Stimulated activated CD8-positive, alpha-beta memory T cell treated with anti-CD3 and anti-CD28 coated beads, Interleukin-12 subunit alpha, Interleukin-12 subunit beta, amount 100 ng/mL, for 24 hours (primary cell): ENCODE measurements around the gene CD27.
A peak's percentile ranks its signal among the peaks of the same experiment; 100 is the strongest.
"Not testable (repeated sequence)": the region's sequence is repeated elsewhere in the genome, so short reads cannot be mapped to it uniquely, and the experiment has no call there.

Source experiments
- DNase-seq: peaks from one replicate; pipeline ENCODE4 v3.0.0-alpha.2; 2020; ENCODE audit errors: extremely low read depth

CD27 gene

DNA sequence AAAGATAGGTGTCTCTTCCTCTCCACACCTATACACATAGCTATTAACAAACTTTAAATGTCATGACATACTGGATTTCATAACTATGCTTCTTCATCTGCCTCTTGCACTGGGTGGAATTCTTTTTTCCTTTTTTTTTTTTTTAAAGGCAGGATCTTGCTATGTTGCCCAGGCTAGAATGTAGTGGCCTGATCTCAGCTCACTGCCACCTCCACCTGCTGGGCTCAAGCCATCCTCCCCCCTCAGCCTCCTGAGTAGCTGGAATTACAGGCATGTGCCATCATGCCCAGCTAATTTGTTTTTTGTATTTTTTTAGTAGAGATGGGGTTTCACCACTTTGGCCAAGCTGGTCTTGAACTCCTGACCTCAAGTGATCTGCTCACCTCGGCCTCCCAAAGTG, 43.5 kb downstream of the CD27 start:
- DNase-seq = no peak

DNA sequence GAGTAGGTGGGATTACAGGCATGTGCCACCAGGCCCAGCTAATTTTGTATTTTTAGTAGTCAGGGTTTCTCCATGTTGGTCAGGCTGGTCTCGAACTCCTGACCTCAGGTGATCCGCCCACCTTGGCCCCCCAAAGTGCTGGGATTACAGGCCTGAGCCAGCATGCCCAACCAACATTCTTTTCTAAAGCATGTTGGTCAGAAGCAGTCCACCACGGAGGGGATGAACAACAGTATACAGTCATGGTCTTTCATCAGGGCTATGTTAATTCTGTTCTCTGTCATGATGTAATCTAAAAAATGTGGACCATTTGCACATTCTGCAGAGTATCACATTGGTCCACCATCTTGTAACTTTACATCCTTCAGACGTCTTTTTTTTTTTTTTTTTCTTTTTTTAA, 44.7 kb downstream of the CD27 start:
- DNase-seq = no peak

DNA sequence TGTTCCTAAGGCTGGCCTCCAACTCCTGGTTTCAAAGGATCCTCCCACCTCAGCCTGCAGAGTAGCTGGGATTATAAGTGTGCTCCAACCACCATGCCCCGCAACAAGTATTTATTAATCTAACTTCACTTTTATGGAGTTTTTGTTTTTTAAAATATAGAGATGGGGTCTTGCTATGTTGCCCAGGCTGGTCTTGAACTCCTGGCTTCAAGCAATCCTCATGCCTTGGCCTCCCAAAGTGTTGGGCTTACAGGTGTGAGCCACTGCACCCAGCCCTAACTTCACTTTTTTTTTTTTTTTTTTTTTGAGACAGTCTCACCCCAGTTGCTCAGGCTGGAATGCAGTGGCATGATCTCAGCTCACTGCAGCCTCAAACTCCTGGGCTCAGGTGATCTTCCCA, 45.9 kb downstream of the CD27 start:
- DNase-seq = not testable (repeated sequence)

DNA sequence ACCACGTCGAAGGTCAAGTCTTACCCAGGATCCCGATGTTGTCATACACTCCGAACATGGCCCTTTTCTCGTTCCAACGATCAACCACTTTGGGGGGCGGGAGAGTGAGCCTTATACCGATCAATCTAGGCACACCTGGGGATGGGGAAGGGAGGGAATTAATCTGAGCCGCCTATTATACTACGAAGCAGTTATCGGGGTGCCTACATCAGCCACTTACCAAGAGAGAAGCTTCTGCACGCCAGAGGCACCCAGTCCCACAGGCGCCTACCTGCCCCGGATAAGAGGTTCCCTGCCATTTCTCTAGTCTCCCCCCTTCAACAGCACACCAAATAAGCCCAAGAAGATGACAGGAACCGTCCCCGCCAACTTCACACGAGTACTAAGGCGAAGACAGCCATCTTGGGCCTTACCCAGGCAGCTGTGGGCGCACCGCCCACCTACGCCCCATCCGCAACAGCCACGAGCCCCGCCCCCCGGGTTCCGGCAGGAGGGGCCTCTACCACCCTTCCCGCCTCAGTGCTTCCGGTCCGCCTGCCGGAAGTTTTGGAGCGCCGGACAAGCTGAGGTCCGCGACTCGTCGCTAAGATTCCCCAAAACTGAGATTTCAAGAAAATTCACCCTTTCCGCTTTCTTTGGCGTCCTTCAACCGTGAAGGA, 48.2 kb downstream of the CD27 start, which contains the start of gene MRPL51:
TSS of gene MRPL51 (minus strand) at position 425 of the 659 bp plus-strand sequence. CDS start at position 299, 126 bp downstream.
- DNase-seq = peak; percentile 98

DNA sequence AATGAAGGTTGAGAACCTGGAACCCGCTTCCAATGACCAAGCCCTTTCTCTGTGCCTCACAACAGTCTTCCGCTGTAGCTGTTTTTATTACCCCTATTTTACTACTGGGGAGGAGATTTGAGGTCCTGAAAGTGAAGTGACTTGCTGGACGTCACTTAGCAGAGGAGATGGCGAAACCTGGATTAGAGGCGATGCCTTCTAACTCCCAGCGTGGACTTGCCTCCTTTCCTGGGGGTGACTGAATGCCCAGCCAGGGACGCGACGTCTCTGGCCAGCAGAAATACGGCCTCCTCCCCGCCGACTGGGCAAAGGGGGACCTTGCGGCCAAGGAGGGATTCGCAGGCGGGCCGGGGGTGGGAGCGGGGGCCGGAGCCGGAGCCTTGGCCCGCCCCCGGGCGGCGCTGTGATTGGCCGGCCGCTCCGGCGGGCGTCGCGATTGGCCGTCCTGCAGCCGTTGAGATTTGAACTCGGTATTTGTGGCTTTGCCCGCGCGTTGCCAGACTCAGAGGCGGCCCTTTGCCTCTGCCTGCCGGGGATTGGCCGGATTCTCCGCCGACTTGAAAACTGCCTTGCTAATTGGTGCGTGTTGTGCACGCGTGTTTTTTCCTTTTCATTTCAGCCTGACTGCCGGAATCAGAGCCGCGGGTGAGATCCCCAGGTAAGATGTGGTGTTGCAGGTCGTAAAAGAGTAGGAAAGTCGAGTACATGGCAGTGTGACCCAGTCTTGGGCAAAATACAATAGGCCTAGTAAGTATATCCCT, 48.9 kb downstream of the CD27 start, which contains the start of gene NCAPD2:
TSS of gene NCAPD2 (plus strand) at position 606 of the 761 bp plus-strand sequence. CDS start 997 bp downstream, outside the sequence.
- peak; percentile 86 for DNase-seq

DNA sequence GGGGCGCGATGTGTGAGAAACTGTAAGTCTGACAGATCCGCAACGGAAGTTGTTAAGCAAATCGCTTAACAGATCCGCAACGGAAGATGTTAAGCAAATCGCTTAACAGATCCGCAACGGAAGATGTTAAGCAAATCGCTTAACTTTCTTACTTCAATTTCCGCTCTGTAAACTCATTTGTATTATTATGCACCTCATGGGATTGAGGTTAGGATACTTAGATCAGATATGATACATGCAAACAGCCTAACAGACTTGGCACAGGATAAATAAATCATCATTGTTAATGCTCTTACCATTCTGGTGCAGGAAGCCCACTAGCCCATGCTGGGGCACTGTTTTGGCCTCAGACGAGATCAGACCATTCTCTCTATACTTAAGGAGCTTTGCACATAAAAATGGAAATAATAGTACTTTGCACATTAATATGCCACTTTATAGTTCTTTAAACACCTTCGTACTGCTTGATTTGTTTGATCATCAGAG, 49.5 kb downstream of the CD27 start:
- DNase-seq = no peak

DNA sequence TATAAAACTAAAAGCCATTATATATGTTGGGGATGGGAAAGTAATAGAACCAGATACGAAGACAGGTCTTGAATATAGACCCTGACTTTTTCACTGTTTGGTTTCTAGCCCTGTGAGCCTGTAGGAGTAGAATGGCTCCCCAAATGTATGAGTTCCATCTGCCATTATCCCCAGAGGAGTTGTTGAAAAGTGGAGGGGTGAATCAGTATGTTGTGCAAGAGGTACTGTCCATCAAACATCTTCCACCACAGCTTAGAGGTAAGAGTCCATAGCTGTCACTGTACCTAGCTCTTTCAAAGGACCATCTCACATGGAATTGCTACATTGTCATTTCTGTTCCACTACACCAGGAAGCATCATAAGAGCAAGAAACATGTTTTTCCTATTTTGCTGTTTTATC, 50.2 kb downstream of the CD27 start:
- DNase-seq = no peak

DNA sequence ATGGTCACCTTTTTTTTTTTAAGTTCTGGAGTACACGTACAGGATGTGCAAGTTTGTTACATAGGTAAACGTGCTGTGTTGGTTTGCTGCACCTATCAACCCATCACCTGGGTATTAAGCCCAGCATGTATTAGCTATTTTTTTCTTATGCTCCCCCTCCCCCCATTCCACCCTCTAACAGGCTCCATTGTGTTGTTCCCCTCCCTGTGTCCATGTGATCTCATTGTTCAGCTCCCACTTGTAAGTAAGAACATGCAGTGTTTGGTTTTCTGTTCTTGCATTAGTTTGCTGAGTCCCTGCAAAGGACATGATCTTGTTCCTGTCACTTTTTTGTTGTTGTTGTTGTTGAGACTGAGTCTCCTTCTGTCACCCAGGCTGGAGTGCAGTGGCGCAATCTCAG, 52.5 kb downstream of the CD27 start:
- DNase-seq = not testable (repeated sequence)

DNA sequence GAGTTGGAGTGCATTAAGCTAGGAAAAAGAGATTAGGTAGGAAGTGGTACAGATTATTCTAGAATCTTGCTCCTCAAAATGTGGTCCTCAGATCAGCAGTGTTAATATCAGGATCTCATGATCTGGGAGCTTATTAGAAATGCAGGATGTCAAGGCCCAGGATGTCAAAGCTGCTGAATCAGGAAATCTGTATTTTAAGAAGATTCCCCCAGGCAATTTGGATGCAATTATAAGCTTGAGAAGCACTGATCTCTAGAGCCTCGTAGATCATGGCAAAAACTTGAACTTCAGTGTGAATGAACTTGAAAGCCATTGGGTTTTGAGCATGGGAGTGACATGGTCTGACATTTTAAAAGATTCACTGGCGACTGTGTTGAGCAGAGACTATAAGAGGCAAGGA, 55.7 kb downstream of the CD27 start:
- DNase-seq = no peak
